G401.6 (cell line): ENCODE results near the gene ZNF664.

Experiments
- FAIRE-seq: peaks from 2 replicates; lab custom pipeline; 2012; peaks lifted over from hg19 to GRCh38; lab: Jason Lieb, UNC

Gene ZNF664

GRCh38 chr12:123990511-123990910 lies 17.5 kb downstream of the ZNF664 start:
- no peak for FAIRE-seq

DNA sequence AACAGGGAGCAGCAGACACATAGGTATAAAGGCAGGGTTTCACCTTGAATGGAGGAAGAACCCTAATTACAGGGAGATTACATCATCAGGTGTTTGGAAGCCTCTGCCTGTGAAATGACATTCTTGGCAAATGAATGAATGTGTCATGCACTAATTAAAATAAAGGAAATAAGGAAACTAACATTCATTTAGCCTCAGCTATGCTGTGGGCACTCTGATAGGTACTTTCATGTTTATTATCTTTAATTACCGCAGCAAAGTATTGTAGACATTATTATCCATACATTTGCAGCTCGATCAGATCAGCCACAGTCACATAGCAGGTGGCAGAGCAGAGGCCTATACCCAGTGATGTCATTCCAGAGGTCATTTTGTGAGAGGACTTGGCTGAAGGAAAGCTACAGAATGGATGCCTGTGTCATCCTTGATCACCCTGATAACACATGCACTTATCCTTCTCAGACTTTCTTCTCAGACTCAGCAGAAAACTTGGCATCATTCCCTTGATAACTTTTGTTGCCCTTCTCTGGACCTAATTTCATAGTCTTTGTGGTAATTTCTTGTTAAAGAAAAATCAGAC lies 18.4 kb downstream of the ZNF664 start:
- no peak for FAIRE-seq

DNA sequence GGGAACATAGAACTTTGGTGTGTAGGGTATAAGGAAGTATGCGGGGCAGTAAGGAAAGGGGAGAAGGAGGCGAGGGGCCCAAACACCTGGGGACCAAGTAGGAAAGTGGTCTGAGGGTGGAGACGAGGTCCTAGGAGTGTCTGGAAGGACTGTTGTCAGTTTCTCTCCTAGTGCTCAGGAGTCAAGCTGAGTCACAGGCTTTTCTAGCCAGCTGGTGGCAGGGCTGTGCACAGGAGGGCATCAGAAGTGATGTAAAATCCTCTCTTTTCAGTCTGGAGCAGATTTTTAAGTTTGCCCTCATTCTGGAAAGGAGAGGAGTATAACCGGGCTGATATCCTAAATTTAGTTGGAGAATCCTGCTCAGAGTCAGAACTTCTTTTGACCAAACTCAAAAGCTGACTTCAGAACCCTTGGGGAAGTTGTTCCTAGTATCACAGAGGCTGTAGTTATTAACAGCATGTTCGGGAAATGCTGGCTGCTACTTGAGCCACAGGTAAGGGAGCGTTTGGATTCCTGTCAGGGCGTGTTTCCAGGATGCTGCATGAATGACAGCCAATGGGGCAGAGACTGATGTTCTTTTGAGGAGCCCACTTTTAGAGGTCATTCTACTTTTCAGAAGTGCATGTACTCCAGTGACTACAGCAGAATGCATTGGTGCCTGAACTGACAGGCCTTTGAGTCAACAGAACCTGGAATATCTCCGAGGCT lies 19.3 kb downstream of the ZNF664 start:
- FAIRE-seq: no peak

GRCh38 chr12:123995023-123995748 lies 22.2 kb downstream of the ZNF664 start:
- FAIRE-seq: no peak

GRCh38 chr12:123996581-123996980 lies 23.6 kb downstream of the ZNF664 start:
- FAIRE-seq: no peak

DNA sequence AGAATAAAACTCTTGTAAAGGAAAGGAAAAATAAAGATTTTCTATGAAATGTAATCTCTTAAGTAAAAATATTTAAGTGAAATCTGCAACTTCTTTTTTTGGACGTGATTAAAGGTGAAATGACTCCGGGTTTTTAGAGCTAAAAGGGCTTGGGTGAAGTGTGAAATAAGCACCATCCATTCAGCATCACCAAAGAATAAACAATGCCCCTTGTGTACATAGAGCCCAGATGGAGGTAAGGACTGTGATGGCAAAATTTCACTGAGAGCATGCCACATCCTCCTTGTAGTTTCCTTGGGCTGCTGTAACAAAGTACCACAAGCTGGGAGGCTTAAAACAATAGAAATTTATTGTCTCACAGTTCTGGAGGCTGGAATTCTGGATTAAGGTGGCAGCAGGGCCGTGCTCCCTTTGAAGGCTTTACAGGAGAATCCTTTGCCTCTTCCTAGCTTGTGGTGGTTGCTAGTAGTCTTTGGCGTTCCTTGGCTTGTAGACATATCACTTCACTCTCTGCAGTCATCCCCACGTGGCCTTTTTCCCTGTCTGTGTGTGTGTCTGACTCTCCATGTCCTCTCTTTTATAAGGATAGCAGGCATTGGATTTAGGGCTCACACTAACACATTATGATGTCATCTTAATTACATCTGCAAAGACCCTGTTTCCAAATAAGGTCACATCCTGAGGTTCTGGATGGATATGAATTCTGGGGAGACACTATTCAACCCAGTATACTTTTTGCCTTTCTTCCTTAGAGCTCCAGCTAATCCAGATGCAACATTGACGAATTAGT lies 24.2 kb downstream of the ZNF664 start:
- FAIRE-seq: no peak

- no peak for FAIRE-seq
These were observed 24.9 kb downstream of the ZNF664 start for GRCh38 chr12:123997908-123998307.

DNA sequence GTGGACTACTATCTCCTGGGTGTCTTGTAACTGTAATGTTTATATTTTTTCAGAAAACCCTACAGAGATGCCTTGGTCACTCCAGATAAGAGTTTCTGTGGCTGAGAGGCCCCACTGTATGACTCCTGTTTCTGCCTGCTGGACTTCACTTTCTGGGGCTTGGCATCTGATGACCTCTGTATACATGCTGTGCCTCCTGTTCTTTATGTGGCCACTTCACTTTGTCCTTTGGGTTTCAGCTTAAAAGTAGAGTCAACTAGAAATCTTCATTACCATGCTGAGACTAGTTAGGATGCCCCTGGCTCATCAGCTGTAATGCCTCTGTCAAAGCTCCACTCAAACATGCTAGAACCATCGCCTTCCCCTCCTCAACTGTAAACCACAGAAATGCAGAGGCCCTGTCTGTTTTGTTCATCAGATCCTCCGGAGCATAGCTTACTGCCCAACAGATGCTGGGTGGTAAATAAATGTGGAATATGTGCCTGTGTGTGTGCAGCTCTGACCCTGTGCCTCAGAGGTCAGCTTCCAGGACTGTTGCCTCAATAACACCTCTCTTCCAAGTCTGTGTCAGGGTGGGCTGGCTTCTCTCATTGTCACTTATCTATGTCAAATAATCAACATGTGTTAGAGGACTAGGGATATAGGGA lies 25.5 kb downstream of the ZNF664 start:
- no peak for FAIRE-seq

- FAIRE-seq: no peak
These were observed 26.0 kb downstream of the ZNF664 start for GRCh38 chr12:123998991-123999359.

GRCh38 chr12:124000111-124000510 lies 27.1 kb downstream of the ZNF664 start:
- no peak for FAIRE-seq

DNA sequence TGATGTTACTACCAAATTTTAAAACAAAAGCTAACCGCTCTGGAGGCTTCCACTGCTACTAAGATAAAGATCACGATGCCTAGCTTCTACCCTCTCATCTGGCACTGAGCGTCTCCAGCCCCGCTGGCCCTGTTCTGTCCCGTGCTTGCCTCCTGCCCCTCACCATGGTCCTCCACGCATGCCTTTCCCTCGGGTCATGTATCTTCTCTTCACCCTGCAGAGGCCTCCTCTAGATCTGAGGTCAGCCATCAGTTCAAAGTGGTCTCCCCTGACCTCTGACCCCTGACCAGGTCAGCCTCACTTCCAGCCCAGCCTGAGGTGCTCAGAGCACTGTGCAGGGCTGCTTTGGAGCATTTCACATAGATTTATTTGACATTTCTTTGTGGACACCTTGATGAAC lies 28.3 kb downstream of the ZNF664 start:
- no peak for FAIRE-seq

- no peak for FAIRE-seq
These were observed 29.1 kb downstream of the ZNF664 start for GRCh38 chr12:124002021-124002644.

DNA sequence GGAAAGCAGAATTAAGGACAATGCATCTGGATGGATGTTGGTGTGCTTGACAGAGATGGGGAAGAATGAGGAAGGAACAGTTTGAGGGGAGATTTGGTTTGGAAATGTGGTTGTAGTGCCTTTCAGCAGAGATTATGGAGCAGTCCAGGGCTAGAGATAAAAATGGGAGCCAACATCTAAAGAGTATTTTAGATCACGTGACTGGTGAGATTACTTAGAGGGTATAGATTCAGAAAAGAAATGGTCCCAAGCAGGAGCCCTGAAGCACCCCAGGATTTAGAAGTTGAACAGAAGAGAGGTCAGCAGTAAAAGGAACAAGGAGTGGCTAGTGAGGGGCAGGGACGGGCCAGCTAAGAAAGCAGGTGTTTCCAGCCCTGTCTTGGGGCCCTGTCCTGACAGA lies 29.6 kb downstream of the ZNF664 start:
- no peak for FAIRE-seq

DNA sequence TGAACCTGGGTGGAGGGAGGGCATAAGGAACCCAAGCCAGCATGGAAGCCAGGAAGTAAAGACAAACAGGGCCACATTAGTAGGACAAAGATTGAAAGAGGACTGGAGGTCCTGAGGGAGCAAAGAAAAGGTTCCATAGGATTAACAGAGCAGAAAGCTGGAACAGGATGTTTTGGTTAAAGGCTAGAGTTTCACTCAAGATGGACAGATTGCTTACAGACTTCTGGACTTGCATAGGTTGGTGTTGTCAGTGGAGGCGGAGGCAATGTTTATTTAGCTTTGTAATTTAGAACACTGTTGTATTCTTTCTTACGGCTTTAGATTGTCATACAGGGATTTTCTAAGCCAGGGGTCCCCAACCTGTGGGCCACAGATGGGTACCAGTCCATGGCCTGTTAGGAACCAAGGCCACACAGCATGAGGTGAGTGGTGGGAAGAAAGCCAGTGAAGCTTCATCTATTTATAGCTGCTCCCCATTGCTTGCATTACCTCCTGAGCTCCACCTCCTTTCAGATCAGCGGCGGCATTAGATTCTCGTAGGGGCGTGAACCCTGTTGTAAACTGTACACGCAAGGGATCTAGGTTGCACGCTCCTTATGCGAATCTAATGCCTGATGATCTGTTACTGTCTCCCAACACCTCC lies 31.3 kb downstream of the ZNF664 start:
- FAIRE-seq: no peak

DNA sequence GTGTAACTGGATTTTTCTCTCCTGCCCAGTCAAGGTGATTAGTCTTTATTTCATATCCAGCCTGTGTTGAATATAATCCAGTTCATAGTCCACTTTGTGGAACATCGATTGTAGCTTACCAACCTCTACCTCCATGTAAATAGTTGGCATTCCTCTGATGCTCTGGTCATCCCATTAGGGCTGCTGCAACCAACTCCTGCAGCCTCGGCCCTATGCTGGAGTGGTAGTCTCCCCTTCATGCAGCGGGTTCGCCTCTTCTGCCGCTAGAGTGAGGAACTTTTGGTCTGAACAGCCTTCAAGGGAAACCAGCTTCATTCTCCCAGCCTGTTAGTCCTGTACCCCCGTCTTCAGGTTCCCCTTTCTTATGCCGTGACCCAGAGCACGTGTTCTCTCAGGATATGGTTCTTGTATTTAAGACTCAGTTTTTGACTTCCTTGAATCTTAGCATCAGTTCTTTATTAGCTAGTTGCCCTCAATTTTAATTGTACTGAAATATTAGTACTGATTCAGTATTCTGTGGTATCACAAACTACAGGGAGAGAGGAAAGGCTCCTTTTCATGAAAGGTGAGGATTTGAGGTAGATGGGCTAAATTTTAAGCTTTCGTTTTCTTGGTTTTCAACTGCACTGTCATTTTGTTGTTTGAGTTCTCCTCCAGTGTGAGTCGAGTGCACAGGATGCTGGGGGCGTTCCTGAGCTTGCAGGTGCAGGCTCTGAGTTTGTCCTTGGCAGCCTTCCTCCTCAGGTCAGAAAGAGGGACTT lies 33.2 kb downstream of the ZNF664 start:
- no peak for FAIRE-seq

DNA sequence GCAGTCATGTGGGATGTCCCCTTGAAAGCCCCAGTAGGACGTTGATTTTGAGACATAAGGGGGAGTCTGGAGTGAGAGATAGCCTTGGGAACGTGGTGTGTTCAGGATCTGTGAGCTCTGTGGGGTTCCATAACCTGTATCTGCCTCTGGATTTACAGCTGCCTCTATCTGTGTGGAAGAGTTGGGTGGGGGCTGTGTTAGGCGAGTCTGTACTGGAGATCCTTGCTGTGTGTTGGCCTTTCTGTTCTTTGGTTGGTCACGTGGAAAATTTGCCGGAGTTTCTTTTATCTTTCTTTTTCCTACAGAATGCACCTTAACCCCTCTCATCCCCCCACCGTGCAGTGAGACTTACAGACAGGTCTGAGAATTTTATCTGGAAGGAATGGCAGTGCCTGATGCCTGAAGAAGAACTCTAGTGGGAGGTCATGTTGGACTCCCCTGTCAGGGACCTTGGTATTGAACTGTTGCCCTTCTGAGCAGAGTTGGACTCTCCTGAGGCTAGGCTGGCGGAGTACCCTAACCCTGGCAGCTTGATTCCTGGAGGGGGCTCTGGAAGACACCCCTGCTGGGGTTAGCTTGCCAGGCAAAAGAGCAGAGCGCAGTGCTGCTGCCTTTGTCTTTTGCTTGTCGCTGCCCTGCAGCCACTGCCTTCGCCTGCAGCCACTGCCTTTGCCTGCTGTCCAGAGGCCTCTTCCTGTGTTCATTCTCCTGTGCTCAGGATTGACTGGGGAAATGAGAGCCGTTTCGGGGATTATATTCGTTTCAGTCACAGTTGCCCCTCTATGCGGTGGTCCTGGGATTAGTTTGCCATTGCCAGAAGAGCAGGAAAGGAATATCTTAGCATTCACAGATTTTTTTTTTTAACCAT lies 34.1 kb downstream of the ZNF664 start:
- FAIRE-seq: no peak

DNA sequence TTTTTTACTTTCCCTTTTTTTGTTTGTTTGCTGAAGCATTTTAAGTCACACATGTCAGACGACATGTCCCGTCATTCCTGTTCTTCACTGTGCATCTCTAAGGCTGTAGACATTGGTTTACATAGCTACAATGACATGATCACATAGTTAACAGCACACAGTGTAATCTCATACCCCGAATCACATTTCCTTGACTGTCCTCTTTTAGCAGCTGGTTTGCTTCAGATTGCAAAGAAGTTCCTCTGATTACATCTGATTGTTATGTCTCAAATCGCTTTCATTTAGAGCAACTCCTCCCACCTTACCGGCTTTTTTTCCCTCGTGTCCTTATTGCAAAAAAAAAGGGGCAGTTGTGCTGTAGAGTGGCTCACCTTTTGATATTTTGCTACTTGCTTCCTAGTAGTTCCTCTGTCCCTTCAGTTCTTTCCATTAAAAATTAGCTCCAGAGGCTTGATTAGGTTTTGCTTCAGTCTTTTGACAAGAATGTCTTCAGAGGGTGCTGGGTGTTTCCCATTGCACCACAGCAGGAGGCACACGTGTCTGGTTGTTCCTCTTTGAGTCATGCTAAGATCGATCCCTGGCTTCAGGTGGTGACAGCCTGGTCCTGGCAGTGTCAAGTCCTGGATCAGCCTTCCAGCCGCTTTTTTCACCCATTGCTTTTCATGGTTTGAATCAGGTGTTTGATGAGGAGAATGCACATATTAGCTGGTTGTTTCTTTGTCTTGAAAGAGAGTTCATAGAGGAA lies 35.0 kb downstream of the ZNF664 start:
- FAIRE-seq: no peak

DNA sequence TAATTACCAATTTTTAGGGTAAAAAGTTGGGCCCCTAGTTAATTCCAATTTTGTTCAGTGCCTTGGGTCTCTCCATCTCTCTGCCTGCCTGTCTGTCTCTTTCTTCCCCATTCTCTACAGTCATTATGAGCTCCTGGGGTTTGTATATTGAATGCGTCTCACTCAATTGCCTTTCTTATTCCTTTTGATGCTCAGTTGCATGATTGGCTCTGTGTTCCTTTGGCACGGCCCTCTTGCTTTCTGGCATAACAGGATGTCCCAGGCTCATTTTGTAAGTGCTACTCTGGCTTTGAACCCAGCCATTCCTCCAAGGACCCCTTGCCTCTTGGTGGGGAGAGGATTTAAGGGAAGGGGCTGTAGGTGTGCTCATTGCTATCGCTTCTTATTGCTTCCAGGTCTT lies 35.6 kb downstream of the ZNF664 start:
- FAIRE-seq: no peak

- no peak for FAIRE-seq
These were observed 36.8 kb downstream of the ZNF664 start for GRCh38 chr12:124009781-124010180.
